Neural cell (in vitro differentiated cells): ENCODE data around the gene FUT8. TPM values are rescaled to one million over a fixed set of nuclear protein-coding genes. Genes with fewer than 3 reads are reported as not detected.

Experiments used
- H2AFZ ChIP-seq: fragments of 200-600, 300-800 bp; sonication (generic), shearing (Covaris generic); 2 replicates; pipeline ENCODE4 v1.6.0; 2014; ENCODE audit warnings: low read depth, mild to moderate bottlenecking, antibody characterized with exemption, low read length, moderate library complexity
- H3F3A ChIP-seq: fragments of 200-600 bp; shearing (Covaris generic); 2 replicates; pipeline ENCODE4 v1.6.1; 2016; ENCODE audit warnings: mild to moderate bottlenecking, moderate library complexity, mixed read lengths, antibody characterized with exemption, low read length; ENCODE audit not compliant: insufficient read depth, poor library complexity, severe bottlenecking
- H3K27ac ChIP-seq: fragments of 200-600, 300-800 bp; sonication (generic), shearing (Covaris generic); 2 replicates; pipeline ENCODE4 v1.5.1; 2014; ENCODE audit warnings: mild to moderate bottlenecking, low read length, moderate library complexity
- H3K27me3 ChIP-seq: fragments of 300-800, 200-600 bp; sonication (generic), shearing (Covaris generic); 2 replicates; pipeline ENCODE4 v1.6.0; 2014; ENCODE audit warnings: mild to moderate bottlenecking, low read depth, low read length, moderate library complexity; ENCODE audit not compliant: insufficient read depth
- H3K36me3 ChIP-seq: fragments of 300-800, 200-600 bp; sonication (generic), shearing (Covaris generic); 2 replicates; pipeline ENCODE4 v1.5.1; 2014; ENCODE audit warnings: mild to moderate bottlenecking, antibody characterized with exemption, low read length, moderate library complexity; ENCODE audit not compliant: insufficient read depth
- H3K4me2 ChIP-seq: fragments of 300-800, 200-600 bp; sonication (generic), shearing (Covaris generic); 2 replicates; pipeline ENCODE4 v1.6.0; 2014; ENCODE audit warnings: mild to moderate bottlenecking, low read length
- H3K4me3 ChIP-seq: fragments of 300-800, 200-600 bp; sonication (generic), shearing (Covaris generic); 2 replicates; pipeline ENCODE4 v1.5.1; 2014; ENCODE audit warnings: mild to moderate bottlenecking, low read length, moderate library complexity
- H3K79me2 ChIP-seq: fragments of 200-600 bp; shearing (Covaris generic); replicated peaks from 2 replicates; pipeline ENCODE4 v1.6.0; 2014; ENCODE audit warnings: mild to moderate bottlenecking, low read length, moderate library complexity; ENCODE audit not compliant: insufficient read depth
- H3K9ac ChIP-seq: fragments of 300-800, 200-600 bp; sonication (generic), shearing (Covaris generic); 2 replicates; pipeline ENCODE4 v1.6.1; 2016; ENCODE audit warnings: mild to moderate bottlenecking, low read length, mixed read lengths
- H3K9me2 ChIP-seq: fragments of 200-600 bp; shearing (Covaris generic); 2 replicates; pipeline ENCODE4 v1.6.1; 2016; ENCODE audit warnings: mild to moderate bottlenecking, low read length, mixed read lengths; ENCODE audit not compliant: insufficient read depth
- H3K9me3 ChIP-seq: fragments of 200-600, 300-800 bp; sonication (generic), shearing (Covaris generic); 2 replicates; pipeline ENCODE4 v1.6.1; 2016; ENCODE audit warnings: mild to moderate bottlenecking, mixed run types, low read length, moderate library complexity, mixed read lengths
- H4K20me1 ChIP-seq: fragments of 200-600 bp; shearing (Covaris generic); 2 replicates; pipeline ENCODE4 v1.6.1; 2016; ENCODE audit warnings: mild to moderate bottlenecking, mixed run types; ENCODE audit not compliant: insufficient read depth
- EP300 ChIP-seq: fragments of 450-650 bp; conservative IDR thresholded peaks from 2 replicates; pipeline ENCODE4 v1.6.1; 2014; ENCODE audit warnings: antibody characterized with exemption, mild to moderate bottlenecking, moderate library complexity; ENCODE audit not compliant: poor library complexity, severe bottlenecking
- EZH2 ChIP-seq: fragments of 200-600, 300-800 bp; shearing (Covaris generic), sonication (generic); IDR thresholded peaks from 2 replicates; pipeline ENCODE4 v1.6.1; 2014; ENCODE audit warnings: antibody characterized with exemption, low read length, borderline replicate concordance, mild to moderate bottlenecking; ENCODE audit not compliant: insufficient read depth, poor library complexity, severe bottlenecking
- MXI1 ChIP-seq: fragments of 450-650 bp; conservative IDR thresholded peaks from 2 replicates; pipeline ENCODE4 v1.6.1; 2014; ENCODE audit warnings: antibody characterized with exemption, mild to moderate bottlenecking; ENCODE audit not compliant: poor library complexity, severe bottlenecking
- POLR2AphosphoS5 ChIP-seq: IDR thresholded peaks from 2 replicates; pipeline ENCODE4 v1.6.1; 2012
- RAD21 ChIP-seq: fragments of 450-650 bp; conservative IDR thresholded peaks from 2 replicates; pipeline ENCODE4 v1.6.1; 2014; ENCODE audit warnings: antibody characterized with exemption, mild to moderate bottlenecking, moderate library complexity
- SMC3 ChIP-seq: fragments of 450-650 bp; conservative IDR thresholded peaks from 2 replicates; pipeline ENCODE4 v1.6.1; 2014; ENCODE audit warnings: antibody characterized with exemption, mild to moderate bottlenecking, moderate library complexity; ENCODE audit not compliant: poor library complexity
- TAF1 ChIP-seq: IDR thresholded peaks from 2 replicates; pipeline ENCODE4 v1.6.1; 2012; ENCODE audit warnings: low read depth
- polyA minus RNA-seq: library from RNA; depleted of rRNA, polyadenylated mRNA; stranded (reverse); fragments of >200 nt; gene quantifications from 2 replicates; pipeline ENCODE4 v1.2.3, GENCODE V29; 2014
- polyA plus RNA-seq: library from polyadenylated mRNA; depleted of rRNA; stranded (reverse); fragments of >200 nt; gene quantifications from 2 replicates; pipeline ENCODE4 v1.2.3, GENCODE V29; 2014
- TF ChIP-seq, protein P1 (sequence below): IDR thresholded peaks from 2 replicates; pipeline ENCODE4 v1.6.1; 2012; ENCODE audit warnings: borderline replicate concordance
- TF ChIP-seq, protein P2 (sequence below): fragments of 450-650 bp; IDR thresholded peaks from 2 replicates; pipeline ENCODE4 v1.5.1; 2014; ENCODE audit warnings: antibody characterized with exemption, mild to moderate bottlenecking, moderate library complexity; ENCODE audit not compliant: poor library complexity, severe bottlenecking

The FUT8 gene
- 57.3 and 72.8 TPM in 2 replicates for polyA plus RNA-seq
- 132 and 143 TPM in 2 replicates for polyA minus RNA-seq

DNA sequence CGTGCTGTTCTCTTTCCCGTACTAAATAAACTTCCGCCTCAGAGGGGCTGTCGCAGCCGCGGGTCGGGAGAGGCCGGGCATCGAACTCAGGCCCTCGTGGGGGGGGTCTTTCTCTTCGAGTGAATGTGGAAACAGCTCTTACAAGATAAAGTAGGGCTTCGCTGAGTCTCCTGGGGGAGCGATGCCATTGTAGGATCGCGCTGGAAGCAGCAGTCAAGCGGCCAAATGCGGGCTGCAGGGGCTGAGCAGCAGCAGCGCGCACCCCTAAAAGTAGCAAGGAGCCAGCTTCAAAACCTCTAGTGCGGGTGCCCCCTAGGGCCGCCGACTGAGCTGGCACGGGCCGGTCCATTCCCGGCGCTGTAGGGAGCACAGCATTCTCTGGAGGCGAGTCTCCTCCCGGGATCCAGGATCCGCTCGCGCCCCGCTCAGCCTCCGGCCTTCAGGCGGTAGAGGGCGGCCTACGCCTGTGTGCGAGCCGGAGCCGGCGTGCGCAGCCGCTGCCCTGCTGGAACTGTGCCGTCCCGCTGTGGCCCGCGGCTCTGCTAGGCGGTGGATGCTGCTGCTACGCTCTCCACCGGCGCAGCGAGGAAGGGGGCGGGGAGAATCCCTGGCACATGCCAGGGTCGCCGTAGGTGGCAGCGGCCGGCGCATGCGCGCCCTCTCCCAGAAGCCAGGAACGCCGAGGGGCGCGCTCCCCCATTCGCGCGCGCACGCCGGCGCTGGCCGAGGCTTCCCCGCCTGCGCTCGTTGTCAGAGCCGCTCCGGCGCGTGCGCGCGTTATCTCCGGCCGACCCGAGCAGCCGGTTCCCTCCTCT is at the start of gene FUT8:
FUT8 (plus strand) TSS at position 699 of the 815 bp plus-strand sequence. CDS start 148,834 bp downstream, outside the sequence.
- peaks cover 37% of the 10 kb centered on the region for H3K79me2 ChIP-seq
- H3K9me3 ChIP-seq, result no peaks in the 10 kb centered on the region
- H2AFZ ChIP-seq, result peak within 1 kb of the TSS; percentile 61
- peak within 1 kb of the TSS; percentile 91 for H3K27ac ChIP-seq
- peak within 1 kb of the TSS; percentile 89 for H3K9ac ChIP-seq
- no peaks in the 10 kb centered on the region for H4K20me1 ChIP-seq
- peaks cover 6% of the 10 kb centered on the region for H3F3A ChIP-seq
- TF ChIP-seq MXI1 (peak; percentile 88), EZH2 (no peak), POLR2AphosphoS5 (peak; percentile 76), SMC3 (peak; percentile 87), EP300 (peak; percentile 60), RAD21 (peak; percentile 89), TAF1 (peak; percentile 29)
- TF ChIP-seq, protein P1, sequence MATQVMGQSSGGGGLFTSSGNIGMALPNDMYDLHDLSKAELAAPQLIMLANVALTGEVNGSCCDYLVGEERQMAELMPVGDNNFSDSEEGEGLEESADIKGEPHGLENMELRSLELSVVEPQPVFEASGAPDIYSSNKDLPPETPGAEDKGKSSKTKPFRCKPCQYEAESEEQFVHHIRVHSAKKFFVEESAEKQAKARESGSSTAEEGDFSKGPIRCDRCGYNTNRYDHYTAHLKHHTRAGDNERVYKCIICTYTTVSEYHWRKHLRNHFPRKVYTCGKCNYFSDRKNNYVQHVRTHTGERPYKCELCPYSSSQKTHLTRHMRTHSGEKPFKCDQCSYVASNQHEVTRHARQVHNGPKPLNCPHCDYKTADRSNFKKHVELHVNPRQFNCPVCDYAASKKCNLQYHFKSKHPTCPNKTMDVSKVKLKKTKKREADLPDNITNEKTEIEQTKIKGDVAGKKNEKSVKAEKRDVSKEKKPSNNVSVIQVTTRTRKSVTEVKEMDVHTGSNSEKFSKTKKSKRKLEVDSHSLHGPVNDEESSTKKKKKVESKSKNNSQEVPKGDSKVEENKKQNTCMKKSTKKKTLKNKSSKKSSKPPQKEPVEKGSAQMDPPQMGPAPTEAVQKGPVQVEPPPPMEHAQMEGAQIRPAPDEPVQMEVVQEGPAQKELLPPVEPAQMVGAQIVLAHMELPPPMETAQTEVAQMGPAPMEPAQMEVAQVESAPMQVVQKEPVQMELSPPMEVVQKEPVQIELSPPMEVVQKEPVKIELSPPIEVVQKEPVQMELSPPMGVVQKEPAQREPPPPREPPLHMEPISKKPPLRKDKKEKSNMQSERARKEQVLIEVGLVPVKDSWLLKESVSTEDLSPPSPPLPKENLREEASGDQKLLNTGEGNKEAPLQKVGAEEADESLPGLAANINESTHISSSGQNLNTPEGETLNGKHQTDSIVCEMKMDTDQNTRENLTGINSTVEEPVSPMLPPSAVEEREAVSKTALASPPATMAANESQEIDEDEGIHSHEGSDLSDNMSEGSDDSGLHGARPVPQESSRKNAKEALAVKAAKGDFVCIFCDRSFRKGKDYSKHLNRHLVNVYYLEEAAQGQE, result no peak
- TF ChIP-seq, protein P2, sequence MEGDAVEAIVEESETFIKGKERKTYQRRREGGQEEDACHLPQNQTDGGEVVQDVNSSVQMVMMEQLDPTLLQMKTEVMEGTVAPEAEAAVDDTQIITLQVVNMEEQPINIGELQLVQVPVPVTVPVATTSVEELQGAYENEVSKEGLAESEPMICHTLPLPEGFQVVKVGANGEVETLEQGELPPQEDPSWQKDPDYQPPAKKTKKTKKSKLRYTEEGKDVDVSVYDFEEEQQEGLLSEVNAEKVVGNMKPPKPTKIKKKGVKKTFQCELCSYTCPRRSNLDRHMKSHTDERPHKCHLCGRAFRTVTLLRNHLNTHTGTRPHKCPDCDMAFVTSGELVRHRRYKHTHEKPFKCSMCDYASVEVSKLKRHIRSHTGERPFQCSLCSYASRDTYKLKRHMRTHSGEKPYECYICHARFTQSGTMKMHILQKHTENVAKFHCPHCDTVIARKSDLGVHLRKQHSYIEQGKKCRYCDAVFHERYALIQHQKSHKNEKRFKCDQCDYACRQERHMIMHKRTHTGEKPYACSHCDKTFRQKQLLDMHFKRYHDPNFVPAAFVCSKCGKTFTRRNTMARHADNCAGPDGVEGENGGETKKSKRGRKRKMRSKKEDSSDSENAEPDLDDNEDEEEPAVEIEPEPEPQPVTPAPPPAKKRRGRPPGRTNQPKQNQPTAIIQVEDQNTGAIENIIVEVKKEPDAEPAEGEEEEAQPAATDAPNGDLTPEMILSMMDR, result peak; percentile 89
- no peaks in the 10 kb centered on the region for H3K27me3 ChIP-seq
- H3K9me2 ChIP-seq, result no peaks in the 10 kb centered on the region
- no peaks in the 10 kb centered on the region for H3K36me3 ChIP-seq
- peak within 1 kb of the TSS; percentile 77 for H3K4me3 ChIP-seq
- H3K4me2 ChIP-seq, result peak within 1 kb of the TSS; percentile 74

DNA sequence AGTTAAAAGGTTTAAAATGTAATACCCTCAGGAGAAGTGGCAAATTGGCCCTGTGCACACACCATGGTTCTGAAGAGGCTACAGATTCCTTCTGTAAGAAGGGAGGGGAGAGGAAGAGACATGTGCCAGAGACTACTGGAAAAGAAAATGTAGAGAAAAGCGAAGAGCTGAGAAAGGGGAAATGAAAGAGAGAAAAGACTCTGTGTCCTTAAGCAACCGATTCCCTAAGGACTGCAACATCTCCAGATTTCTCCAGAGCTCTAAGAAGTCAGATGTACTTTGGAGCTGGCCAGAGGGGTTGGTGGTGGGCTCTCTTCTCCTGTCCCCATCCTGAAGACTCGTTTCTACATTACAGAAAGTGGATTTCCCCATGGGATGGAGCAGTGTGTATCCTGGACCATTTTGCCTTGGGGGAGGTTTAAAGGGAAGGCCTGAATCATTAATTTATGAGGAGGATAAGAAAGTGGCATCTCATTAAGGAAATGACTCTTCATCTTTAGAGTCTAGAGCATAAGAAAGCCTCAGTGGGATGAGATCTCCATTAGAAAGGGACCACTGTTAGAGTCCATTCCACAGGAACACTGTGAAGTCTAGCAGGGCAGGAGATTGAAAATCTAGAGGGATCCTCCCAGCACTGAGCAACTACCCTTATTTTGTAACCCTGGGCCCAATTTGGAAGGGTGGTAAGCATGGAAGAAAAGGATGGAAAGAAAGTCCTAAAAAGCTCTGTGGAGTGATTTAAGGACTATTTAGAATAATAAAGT is 45.5 kb upstream of the FUT8 start:
- Histone ChIP-seq H3F3A (no peaks in the 10 kb centered on the region), H3K36me3 (no peaks in the 10 kb centered on the region), H3K4me2 (no peak overlapping the region), H3K9me3 (no peaks in the 10 kb centered on the region), H3K79me2 (no peaks in the 10 kb centered on the region), H3K27me3 (no peaks in the 10 kb centered on the region), H3K9me2 (no peaks in the 10 kb centered on the region), H4K20me1 (no peaks in the 10 kb centered on the region), H3K4me3 (no peak overlapping the region), H3K9ac (no peak overlapping the region), H2AFZ (no peak overlapping the region), H3K27ac (no peak overlapping the region)
- TF ChIP-seq EP300, result no peak
- TF ChIP-seq, protein P2, result no peak
